GM10847 (cell line): ENCODE data around the gene HNRNPA3.

Source experiments
- POLR2A ChIP-seq: IDR thresholded peaks from 2 replicates; pipeline ENCODE4 v1.6.1; 2011; ENCODE audit not compliant: insufficient read length; ENCODE audit errors: extremely low read depth

Gene HNRNPA3

DNA sequence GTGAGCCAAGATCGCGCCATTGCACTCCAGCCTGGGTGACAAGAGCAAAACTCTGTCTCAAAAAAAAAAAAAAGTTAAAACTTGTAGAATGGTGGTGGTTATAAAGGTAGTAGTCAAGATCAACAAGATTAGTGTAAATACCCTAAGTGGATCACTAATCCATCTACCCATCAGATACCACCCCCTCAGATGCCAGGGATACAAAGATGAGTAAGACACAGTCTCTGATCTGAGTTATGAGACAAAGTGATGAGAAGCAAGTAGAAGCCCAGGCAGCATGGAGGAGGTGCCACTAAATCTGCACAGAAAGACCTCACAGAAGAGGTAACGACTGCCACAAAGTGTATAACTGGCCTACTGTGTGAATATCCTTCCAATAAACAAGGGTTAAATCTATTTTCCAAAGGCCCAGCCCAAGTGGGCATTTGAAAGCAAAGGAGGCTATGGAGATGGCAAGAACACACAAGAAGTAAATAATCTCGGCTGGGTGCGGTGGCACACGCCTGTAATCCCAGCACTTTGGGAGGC lies 31.7 kb downstream of the HNRNPA3 start:
- no peak for TF ChIP-seq POLR2A

DNA sequence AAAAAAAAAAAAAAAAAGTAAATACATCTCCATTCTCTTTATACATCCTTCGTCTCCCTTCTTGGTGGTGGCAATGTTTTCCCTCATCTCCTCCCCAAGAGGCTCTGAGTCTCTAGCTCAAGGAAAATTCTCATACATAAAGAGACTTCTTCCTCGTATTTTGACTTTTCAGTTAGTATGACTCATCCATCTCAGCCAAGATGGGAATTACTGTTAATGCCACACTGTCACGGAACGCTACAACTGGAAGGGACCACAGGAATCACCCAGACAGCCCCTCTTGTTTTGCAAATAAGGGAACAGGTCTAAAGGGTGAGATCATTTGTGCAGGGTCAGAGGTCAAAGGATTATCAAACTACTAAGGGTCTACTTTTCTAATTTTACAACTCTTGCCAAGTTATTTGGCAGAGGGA lies 32.4 kb downstream of the HNRNPA3 start:
- TF ChIP-seq POLR2A, result no peak

DNA sequence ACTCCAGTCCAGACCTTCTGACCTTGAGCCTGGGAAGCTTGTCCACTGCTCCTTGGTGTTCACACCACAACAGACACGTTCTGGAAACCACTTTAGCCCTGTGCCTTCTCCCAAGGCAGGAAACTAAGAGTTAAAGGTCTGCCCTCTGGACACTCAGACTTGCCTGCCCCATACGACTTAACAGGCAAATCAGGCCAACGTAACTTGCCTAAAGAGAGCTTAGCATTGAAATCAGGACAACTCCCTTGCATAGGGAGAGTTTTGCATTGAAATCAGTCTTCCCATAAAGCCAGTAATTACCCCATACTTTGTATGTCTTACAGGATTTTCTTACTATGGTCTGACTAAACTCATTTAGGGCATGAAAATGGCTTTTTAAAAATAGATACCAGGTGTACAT lies 33.4 kb downstream of the HNRNPA3 start:
- no peak for TF ChIP-seq POLR2A

GRCh38 chr2:177247693-177248262 lies 35.2 kb downstream of the HNRNPA3 start:
- TF ChIP-seq POLR2A, result no peak

- TF ChIP-seq POLR2A, result no peak
Observed at GRCh38 chr2:177249038-177249437, 36.4 kb downstream of the HNRNPA3 start.

DNA sequence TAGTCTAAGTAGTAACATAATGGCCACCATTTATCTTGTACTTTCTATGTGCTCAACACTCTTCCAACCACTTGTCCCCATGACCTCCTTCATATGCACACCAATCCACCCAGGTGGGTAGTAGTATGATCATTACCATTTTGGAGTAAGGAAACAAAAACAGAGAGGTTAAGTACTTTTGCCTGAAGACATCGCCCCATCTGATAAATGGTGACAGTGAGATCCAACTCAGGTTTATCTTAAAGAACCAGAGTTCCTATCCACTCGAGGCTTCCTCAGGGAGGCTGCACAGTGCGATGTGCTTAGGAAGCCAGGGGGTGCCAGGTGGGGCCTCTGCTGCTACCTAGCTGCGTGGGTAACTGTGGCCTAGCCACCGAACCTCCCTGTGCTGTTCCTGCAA lies 37.9 kb downstream of the HNRNPA3 start:
- no peak for TF ChIP-seq POLR2A

GRCh38 chr2:177251165-177251542 lies 38.6 kb downstream of the HNRNPA3 start:
- no peak for TF ChIP-seq POLR2A

- TF ChIP-seq POLR2A, result no peak
Observed at GRCh38 chr2:177252808-177253531, 40.4 kb downstream of the HNRNPA3 start.

- TF ChIP-seq POLR2A, result no peak
Observed at GRCh38 chr2:177253704-177254103, 41.1 kb downstream of the HNRNPA3 start.

GRCh38 chr2:177254433-177255226 lies 42.0 kb downstream of the HNRNPA3 start:
- TF ChIP-seq POLR2A, result no peak

GRCh38 chr2:177255227-177255601 lies 42.6 kb downstream of the HNRNPA3 start:
- TF ChIP-seq POLR2A, result no peak

- no peak for TF ChIP-seq POLR2A
Observed at GRCh38 chr2:177256026-177256425, 43.4 kb downstream of the HNRNPA3 start.

GRCh38 chr2:177256695-177257094 lies 44.1 kb downstream of the HNRNPA3 start:
- TF ChIP-seq POLR2A, result no peak

- TF ChIP-seq POLR2A, result no peak
Observed at GRCh38 chr2:177257471-177257870, 44.9 kb downstream of the HNRNPA3 start.

DNA sequence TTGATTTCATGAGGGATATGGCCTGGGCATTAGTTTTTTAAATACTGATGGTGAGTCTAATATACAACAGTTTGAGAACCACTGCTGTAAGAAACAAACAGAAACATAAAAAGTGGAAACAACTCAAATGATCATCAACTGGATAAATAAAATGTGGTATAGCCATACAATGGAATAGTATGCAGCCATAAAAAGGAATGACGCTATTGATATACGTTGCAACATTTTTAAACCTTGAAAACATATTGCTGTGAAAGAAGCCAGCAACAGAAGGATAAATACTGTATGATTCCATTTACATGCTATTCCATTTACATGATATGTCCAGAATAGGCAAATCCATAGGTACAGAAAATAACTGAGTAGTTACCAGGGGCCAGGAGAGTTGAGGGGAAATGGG lies 45.5 kb downstream of the HNRNPA3 start:
- TF ChIP-seq POLR2A, result no peak

DNA sequence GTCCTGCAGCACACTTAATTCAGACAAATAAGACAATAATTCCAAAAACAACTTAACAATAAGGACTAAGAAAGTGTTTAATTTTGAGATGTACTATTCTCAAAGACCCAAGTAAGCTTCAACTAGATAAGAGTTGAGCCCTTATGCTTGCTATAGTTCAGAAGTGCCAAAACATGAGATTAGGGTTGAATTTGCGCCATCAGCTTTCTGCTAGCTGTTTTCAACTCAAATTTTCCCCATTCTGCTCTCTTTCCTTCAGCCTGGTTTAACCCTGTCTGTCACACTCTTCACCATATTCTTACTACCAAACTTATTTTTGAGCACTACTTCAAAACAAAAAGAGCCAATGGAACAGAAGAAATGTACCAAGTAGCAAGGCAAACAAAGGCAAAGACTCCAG lies 47.8 kb downstream of the HNRNPA3 start:
- no peak for TF ChIP-seq POLR2A
